HepG2 (cell line): Measurements from ENCODE around the gene RPS6KA5.

Source experiments
- ATF1 ChIP-seq: IDR thresholded peaks from 2 replicates; pipeline ENCODE4 v1.6.1; 2016; ENCODE audit warnings: mild to moderate bottlenecking, control low read depth
- FOXK2 ChIP-seq: fragments of 450-650 bp; IDR thresholded peaks from 2 replicates; pipeline ENCODE4 v1.6.1; 2016
- GATAD2A ChIP-seq: IDR thresholded peaks from 2 replicates; pipeline ENCODE4 v1.6.1; 2016
- IRF9 ChIP-seq: sonication (generic); formaldehyde crosslinking; IDR thresholded peaks from 2 replicates; pipeline ENCODE4 v1.8.0; 2022; ENCODE audit warnings: missing genetic modification reagents, mild to moderate bottlenecking, borderline replicate concordance
- MYPOP ChIP-seq: sonication (generic); formaldehyde crosslinking; IDR thresholded peaks from 2 replicates; pipeline ENCODE4 v1.8.1; 2023; ENCODE audit warnings: mild to moderate bottlenecking, moderate library complexity, missing genetic modification reagents
- NFATC3 ChIP-seq: sonication (generic); formaldehyde crosslinking; IDR thresholded peaks from 2 replicates; pipeline ENCODE4 v1.5.1; 2020; ENCODE audit warnings: mild to moderate bottlenecking, missing genetic modification reagents
- TAF1 ChIP-seq: sonication (generic); formaldehyde crosslinking; IDR thresholded peaks from 2 replicates; pipeline ENCODE4 v1.4.0; 2020; ENCODE audit warnings: missing genetic modification reagents
- ZNF878 ChIP-seq: sonication (generic); formaldehyde crosslinking; IDR thresholded peaks from 2 replicates; pipeline ENCODE4 v1.8.1; 2023; ENCODE audit warnings: mild to moderate bottlenecking, missing genetic modification reagents, moderate library complexity
- ZSCAN29 ChIP-seq: sonication (generic); formaldehyde crosslinking; conservative IDR thresholded peaks from 2 replicates; pipeline ENCODE4 v1.4.0; 2020; ENCODE audit warnings: mild to moderate bottlenecking, missing genetic modification reagents

DNA sequence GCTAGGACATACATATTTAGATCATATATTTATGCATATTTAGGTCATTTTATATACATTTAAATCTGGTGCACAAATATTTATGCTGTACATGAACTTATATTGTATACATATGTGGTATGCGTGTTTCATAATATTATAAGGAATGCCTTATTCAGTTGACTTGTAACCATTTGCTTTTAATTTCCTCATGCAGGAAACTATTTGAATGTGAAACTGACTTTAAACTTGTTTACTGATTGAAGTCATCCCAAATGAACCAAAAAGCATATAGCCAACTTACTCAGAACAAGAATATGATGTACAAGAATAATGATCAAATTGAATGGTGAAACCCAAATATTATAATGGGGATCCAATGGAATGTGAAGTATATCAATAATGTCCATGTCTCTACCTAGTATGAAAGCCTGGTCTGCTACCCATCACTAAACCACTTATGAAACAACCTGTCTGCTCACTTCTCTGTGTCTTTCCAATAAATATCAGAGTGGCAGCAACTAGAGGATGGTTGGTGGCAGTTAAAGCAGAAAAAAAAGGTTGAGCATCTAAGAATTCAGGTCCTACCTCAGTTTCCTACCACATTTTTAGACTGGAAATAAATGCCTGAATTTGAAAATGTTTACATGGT, 38.3 kb downstream of the RPS6KA5 start:
- TF ChIP-seq ATF1 (CRISPR knock-in tag) (no peak), FOXK2 (no peak), NFATC3 (CRISPR knock-in tag) (no peak), MYPOP (CRISPR knock-in tag) (no peak), GATAD2A (CRISPR knock-in tag) (no peak), ZSCAN29 (CRISPR knock-in tag) (no peak), ZNF878 (CRISPR knock-in tag) (no peak), IRF9 (CRISPR knock-in tag) (no peak), TAF1 (CRISPR knock-in tag) (no peak)
